Gastroesophageal sphincter (tissue), 3 donors: Measurements from ENCODE around the gene C10orf143.

ENCODE experiments used
- POLR2A ChIP-seq, 2 donors: fragments of 450-650 bp; IDR thresholded peaks; one replicate each; pipeline ENCODE4 v1.6.1; 2017; ENCODE audit warnings: antibody characterized with exemption in 2 of 2, mild to moderate bottlenecking in 2 of 2, moderate library complexity in 1 of 2
- POLR2AphosphoS5 ChIP-seq: sonication (generic); formaldehyde crosslinking; IDR thresholded peaks from one replicate; pipeline ENCODE4 v1.6.1; 2017; ENCODE audit warnings: antibody characterized with exemption
- TF ChIP-seq, protein P1 (sequence below), 4 experiments: fragments of 200-600 bp in 2 of 4; fragments of 450-650 bp in 2 of 4; sonication (generic) in 1 of 4; IDR thresholded peaks; one replicate each; pipeline ENCODE4 v1.5.1; 2017 to 2019; ENCODE audit warnings: antibody characterized with exemption in 4 of 4, mild to moderate bottlenecking in 2 of 4, moderate library complexity in 2 of 4

DNA sequence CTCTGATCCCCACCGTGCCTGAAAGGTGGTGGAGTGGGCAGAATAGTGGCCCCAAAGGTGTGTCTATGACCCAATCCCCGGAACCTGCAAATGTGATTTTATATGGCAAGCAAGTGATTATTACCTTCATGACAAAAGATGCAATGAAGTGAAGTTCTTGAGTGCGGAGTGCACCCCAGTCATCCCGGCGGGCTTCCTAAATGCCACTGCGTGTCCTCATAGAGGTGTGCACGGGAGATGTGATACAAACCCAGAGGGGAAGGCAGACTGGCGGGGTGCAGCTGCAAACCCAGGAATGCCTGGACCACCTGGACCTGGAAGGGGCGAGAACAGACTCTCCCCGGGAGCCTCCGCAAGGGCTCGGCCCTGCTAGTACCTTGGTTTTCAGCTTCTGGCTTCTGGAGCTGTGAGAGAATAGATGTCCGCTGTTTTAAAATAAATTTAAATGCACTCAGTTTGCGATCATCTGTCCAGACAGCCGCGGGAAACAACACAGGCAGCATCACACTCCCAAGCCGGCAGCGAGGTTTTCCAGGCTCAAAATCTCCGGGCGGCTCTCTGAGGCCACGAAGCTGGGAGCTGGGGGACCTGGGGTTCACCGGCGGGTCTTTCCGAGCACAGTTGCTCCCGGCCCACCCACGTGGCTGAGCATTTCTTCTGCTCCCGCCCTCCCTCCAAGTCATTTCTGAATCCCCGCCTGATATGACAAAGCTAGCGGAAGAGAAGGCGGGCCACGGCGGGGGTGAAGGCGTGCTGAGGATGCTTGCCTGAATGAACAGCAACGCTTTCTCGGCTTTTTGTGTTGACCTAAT lies 96.2 kb downstream of the C10orf143 start:
- TF ChIP-seq, protein P1, sequence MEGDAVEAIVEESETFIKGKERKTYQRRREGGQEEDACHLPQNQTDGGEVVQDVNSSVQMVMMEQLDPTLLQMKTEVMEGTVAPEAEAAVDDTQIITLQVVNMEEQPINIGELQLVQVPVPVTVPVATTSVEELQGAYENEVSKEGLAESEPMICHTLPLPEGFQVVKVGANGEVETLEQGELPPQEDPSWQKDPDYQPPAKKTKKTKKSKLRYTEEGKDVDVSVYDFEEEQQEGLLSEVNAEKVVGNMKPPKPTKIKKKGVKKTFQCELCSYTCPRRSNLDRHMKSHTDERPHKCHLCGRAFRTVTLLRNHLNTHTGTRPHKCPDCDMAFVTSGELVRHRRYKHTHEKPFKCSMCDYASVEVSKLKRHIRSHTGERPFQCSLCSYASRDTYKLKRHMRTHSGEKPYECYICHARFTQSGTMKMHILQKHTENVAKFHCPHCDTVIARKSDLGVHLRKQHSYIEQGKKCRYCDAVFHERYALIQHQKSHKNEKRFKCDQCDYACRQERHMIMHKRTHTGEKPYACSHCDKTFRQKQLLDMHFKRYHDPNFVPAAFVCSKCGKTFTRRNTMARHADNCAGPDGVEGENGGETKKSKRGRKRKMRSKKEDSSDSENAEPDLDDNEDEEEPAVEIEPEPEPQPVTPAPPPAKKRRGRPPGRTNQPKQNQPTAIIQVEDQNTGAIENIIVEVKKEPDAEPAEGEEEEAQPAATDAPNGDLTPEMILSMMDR (IDR thresholded peaks at IDR 0.05), result no peak
- TF ChIP-seq POLR2A (IDR thresholded peaks at IDR 0.05) (no peak), POLR2AphosphoS5 (no peak)
